HCT116 (cell line): ENCODE results near the gene UQCRFS1.

Experiments used
- CEBPB ChIP-seq: IDR thresholded peaks from 2 replicates; pipeline ENCODE4 v1.6.1; 2012; ENCODE audit warnings: low read depth
- EGR1 ChIP-seq: IDR thresholded peaks from 2 replicates; pipeline ENCODE4 v1.6.1; 2012; ENCODE audit warnings: low read depth
- EZH2 ChIP-seq: fragments of 200-600 bp; sonication (generic); IDR thresholded peaks from 2 replicates; pipeline ENCODE4 v1.6.1; 2017; ENCODE audit warnings: antibody characterized with exemption, mixed run types
- EZH2phosphoT487 ChIP-seq: fragments of 200-600 bp; IDR thresholded peaks from 2 replicates; pipeline ENCODE4 v1.6.1; 2018; ENCODE audit warnings: antibody characterized with exemption, borderline replicate concordance
- POLR2A ChIP-seq: IDR thresholded peaks from 2 replicates; pipeline ENCODE4 v1.7.0; 2011; ENCODE audit warnings: borderline replicate concordance; ENCODE audit not compliant: insufficient read depth, insufficient read length; ENCODE audit errors: extremely low read depth
- POLR2AphosphoS5 ChIP-seq: IDR thresholded peaks from 2 replicates; pipeline ENCODE4 v1.6.1; 2011; ENCODE audit warnings: mild to moderate bottlenecking, low read depth, low read length, moderate library complexity
- SIN3A ChIP-seq: IDR thresholded peaks from 2 replicates; pipeline ENCODE4 v1.6.1; 2012; ENCODE audit warnings: low read depth
- SP1 ChIP-seq: IDR thresholded peaks from 2 replicates; pipeline ENCODE4 v1.6.1; 2012; ENCODE audit warnings: low read depth
- SRF ChIP-seq: IDR thresholded peaks from 2 replicates; pipeline ENCODE4 v1.6.1; 2012; ENCODE audit warnings: low read depth
- YY1 ChIP-seq: IDR thresholded peaks from 2 replicates; pipeline ENCODE4 v1.6.1; 2011; ENCODE audit warnings: low read length, low read depth, moderate library complexity, mild to moderate bottlenecking; ENCODE audit not compliant: insufficient replicate concordance; ENCODE audit errors: extremely low read depth
- TF ChIP-seq, protein P1 (sequence below), 3 experiments: fragments of 200-600 bp in 1 of 3; sonication (generic) in 1 of 3; IDR thresholded peaks in 2 of 3; conservative IDR thresholded peaks in 1 of 3; 2 replicates each; pipeline ENCODE4 v1.5.1; 2012 to 2017; ENCODE audit warnings: low read depth in 2 of 3, low read length in 2 of 3, antibody characterized with exemption in 1 of 3, borderline replicate concordance in 1 of 3, control low read depth in 1 of 3, mild to moderate bottlenecking in 1 of 3, mixed read lengths in 1 of 3, mixed run types in 1 of 3, moderate library complexity in 1 of 3; ENCODE audit not compliant: insufficient read depth in 1 of 3
- TF ChIP-seq, protein P2 (sequence below): IDR thresholded peaks from 2 replicates; pipeline ENCODE4 v1.6.1; 2012; ENCODE audit warnings: low read depth
- TF ChIP-seq, protein P3 (sequence below): IDR thresholded peaks from 2 replicates; pipeline ENCODE4 v1.6.1; 2012

DNA sequence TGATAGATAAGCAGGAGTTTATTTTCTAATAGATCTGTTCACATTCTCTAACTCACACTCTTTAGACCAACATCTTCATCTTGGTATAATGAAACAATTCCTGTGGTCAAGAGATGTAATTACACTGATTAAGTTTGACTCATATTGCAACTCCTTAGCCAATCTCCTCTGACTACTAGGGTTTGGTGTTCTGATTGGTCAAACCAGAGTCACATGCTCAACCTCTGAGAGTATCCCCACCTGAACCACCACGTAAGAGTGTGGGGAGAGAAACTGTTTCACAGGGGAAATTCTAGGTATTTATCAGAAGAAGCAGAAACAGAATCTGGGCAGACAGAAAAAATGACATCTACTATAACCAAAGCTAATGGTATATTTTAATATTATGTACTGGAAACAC, 42.4 kb downstream of the UQCRFS1 start:
- TF ChIP-seq, protein P1, sequence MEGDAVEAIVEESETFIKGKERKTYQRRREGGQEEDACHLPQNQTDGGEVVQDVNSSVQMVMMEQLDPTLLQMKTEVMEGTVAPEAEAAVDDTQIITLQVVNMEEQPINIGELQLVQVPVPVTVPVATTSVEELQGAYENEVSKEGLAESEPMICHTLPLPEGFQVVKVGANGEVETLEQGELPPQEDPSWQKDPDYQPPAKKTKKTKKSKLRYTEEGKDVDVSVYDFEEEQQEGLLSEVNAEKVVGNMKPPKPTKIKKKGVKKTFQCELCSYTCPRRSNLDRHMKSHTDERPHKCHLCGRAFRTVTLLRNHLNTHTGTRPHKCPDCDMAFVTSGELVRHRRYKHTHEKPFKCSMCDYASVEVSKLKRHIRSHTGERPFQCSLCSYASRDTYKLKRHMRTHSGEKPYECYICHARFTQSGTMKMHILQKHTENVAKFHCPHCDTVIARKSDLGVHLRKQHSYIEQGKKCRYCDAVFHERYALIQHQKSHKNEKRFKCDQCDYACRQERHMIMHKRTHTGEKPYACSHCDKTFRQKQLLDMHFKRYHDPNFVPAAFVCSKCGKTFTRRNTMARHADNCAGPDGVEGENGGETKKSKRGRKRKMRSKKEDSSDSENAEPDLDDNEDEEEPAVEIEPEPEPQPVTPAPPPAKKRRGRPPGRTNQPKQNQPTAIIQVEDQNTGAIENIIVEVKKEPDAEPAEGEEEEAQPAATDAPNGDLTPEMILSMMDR (IDR thresholded peaks at IDR 0.05 in 2 of 3, conservative IDR thresholded peaks at IDR 0.05 in 1 of 3; ENCODE audit: borderline replicate concordance in 1 of 3, insufficient read depth in 1 of 3, low read depth in 2 of 3, low read length in 2 of 3), result no peak
- TF ChIP-seq SIN3A, result no peak
- no peak for TF ChIP-seq POLR2AphosphoS5
- TF ChIP-seq, protein P2, sequence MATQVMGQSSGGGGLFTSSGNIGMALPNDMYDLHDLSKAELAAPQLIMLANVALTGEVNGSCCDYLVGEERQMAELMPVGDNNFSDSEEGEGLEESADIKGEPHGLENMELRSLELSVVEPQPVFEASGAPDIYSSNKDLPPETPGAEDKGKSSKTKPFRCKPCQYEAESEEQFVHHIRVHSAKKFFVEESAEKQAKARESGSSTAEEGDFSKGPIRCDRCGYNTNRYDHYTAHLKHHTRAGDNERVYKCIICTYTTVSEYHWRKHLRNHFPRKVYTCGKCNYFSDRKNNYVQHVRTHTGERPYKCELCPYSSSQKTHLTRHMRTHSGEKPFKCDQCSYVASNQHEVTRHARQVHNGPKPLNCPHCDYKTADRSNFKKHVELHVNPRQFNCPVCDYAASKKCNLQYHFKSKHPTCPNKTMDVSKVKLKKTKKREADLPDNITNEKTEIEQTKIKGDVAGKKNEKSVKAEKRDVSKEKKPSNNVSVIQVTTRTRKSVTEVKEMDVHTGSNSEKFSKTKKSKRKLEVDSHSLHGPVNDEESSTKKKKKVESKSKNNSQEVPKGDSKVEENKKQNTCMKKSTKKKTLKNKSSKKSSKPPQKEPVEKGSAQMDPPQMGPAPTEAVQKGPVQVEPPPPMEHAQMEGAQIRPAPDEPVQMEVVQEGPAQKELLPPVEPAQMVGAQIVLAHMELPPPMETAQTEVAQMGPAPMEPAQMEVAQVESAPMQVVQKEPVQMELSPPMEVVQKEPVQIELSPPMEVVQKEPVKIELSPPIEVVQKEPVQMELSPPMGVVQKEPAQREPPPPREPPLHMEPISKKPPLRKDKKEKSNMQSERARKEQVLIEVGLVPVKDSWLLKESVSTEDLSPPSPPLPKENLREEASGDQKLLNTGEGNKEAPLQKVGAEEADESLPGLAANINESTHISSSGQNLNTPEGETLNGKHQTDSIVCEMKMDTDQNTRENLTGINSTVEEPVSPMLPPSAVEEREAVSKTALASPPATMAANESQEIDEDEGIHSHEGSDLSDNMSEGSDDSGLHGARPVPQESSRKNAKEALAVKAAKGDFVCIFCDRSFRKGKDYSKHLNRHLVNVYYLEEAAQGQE, result no peak
- no peak for TF ChIP-seq POLR2A
- no peak for TF ChIP-seq CEBPB
- no peak for TF ChIP-seq SRF
- TF ChIP-seq, protein P3, sequence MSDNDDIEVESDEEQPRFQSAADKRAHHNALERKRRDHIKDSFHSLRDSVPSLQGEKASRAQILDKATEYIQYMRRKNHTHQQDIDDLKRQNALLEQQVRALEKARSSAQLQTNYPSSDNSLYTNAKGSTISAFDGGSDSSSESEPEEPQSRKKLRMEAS, result no peak
- TF ChIP-seq YY1, result no peak
- no peak for TF ChIP-seq EZH2
- TF ChIP-seq EGR1, result no peak
- TF ChIP-seq SP1, result no peak
- TF ChIP-seq EZH2phosphoT487, result no peak
